Measurements from ENCODE around the gene PRICKLE2.

The PRICKLE2 gene, protein sequence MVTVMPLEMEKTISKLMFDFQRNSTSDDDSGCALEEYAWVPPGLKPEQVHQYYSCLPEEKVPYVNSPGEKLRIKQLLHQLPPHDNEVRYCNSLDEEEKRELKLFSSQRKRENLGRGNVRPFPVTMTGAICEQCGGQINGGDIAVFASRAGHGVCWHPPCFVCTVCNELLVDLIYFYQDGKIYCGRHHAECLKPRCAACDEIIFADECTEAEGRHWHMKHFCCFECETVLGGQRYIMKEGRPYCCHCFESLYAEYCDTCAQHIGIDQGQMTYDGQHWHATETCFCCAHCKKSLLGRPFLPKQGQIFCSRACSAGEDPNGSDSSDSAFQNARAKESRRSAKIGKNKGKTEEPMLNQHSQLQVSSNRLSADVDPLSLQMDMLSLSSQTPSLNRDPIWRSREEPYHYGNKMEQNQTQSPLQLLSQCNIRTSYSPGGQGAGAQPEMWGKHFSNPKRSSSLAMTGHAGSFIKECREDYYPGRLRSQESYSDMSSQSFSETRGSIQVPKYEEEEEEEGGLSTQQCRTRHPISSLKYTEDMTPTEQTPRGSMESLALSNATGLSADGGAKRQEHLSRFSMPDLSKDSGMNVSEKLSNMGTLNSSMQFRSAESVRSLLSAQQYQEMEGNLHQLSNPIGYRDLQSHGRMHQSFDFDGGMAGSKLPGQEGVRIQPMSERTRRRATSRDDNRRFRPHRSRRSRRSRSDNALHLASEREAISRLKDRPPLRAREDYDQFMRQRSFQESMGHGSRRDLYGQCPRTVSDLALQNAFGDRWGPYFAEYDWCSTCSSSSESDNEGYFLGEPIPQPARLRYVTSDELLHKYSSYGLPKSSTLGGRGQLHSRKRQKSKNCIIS

DNA sequence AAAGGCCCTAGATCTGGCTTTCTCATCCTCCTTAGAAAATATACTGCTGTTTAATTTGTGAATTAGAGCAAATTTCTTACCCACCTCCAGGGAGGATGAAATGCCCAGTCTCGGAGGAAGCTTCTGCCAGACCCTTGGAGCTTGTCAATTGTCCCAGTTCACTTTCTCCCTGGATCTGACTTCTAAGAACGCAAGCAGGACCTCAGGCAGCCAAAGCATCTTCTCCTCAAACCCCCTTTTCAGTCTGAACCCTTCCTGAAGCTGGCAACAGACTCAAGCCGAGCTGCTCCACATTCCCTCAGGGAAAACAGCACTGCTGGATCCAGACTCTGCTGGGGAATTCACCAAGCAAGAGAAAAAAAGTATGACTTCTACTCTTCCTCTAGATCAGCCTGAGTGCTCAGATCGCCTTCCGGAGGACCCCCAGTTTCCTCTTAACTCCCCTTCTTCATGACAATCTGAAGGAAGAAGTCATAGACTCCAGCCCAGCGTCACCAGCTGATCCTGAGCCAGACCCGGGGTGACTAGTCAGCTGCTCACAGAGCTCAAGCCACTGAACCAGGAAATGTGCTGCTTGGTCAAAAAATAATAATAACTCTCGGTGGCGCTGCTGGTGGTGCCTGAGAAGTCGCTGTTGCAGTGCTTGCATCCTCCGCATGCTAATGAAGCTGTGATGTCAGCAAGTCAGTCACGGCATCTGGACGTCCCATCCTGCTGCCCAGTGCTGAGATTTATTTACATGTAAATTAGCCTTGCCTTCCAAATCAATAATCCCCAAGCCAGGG, at the start of gene PRICKLE2:
Gene PRICKLE2, minus strand, starts transcription at position 641 of the 785 bp plus-strand sequence. CDS start 26,539 bp downstream, outside the sequence.
- H3K4me3 Mint-ChIP-seq: no peak within 1 kb of the TSS
- H3K27me3 Mint-ChIP-seq: peaks cover 3% of the 10 kb centered on the region
- H3K4me1 Mint-ChIP-seq (ENCODE audit: low read depth): no peaks in the 10 kb centered on the region
- intact Hi-C loops (cut with micrococcal nuclease): no loop called here
- no peaks in the 10 kb centered on the region for H3K9me3 Mint-ChIP-seq
- no peaks in the 10 kb centered on the region for H3K36me3 Mint-ChIP-seq (ENCODE audit: low read depth)
- H3K27ac Mint-ChIP-seq: no peak within 1 kb of the TSS

GRCh38 chr3:64272842-64273241, 47.6 kb upstream of the PRICKLE2 start:
- Mint-ChIP-seq H3K4me1 (ENCODE audit: low read depth) (no peaks in the 10 kb centered on the region), H3K9me3 (peaks cover 24% of the 10 kb centered on the region), H3K27ac (no peak overlapping the region), H3K4me3 (no peak overlapping the region), H3K27me3 (peaks cover 12% of the 10 kb centered on the region), H3K36me3 (ENCODE audit: low read depth) (no peaks in the 10 kb centered on the region)
- intact Hi-C loops (cut with micrococcal nuclease): no loop called here

DNA sequence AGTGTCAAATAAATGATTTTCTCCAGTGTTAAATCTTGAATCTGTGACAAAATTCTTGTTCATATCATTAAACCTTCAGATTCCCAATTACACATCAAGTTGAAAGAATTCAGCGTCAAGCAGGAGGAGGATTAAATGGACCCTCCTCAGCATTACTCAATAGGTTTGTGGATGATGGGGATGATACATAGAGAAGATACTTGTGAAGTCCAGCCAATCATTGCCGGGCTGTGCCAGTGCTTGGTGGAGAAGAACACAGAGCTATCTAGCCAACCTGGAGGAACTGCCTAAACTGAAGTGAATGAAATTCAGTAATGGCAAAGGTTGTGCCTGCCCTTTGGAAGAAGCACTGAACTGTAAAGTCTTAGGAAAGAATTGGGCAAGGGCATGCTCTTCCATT, 47.0 kb upstream of the PRICKLE2 start:
- Mint-ChIP-seq H3K36me3 (ENCODE audit: low read depth) (no peaks in the 10 kb centered on the region), H3K27me3 (peaks cover 16% of the 10 kb centered on the region), H3K4me1 (ENCODE audit: low read depth) (no peaks in the 10 kb centered on the region), H3K27ac (no peak overlapping the region), H3K4me3 (no peak overlapping the region), H3K9me3 (peaks cover 24% of the 10 kb centered on the region)
- intact Hi-C loops (cut with micrococcal nuclease): no loop called here

- intact Hi-C loops (cut with micrococcal nuclease): no loop called here
- Mint-ChIP-seq H3K27ac (no peak overlapping the region), H3K9me3 (peaks cover 24% of the 10 kb centered on the region), H3K4me3 (no peak overlapping the region), H3K4me1 (ENCODE audit: low read depth) (no peaks in the 10 kb centered on the region), H3K27me3 (peaks cover 20% of the 10 kb centered on the region), H3K36me3 (ENCODE audit: low read depth) (no peaks in the 10 kb centered on the region)
Observed at GRCh38 chr3:64271631-64272030, 46.4 kb upstream of the PRICKLE2 start.

- Mint-ChIP-seq H3K9me3 (peaks cover 24% of the 10 kb centered on the region), H3K27ac (no peak overlapping the region), H3K27me3 (peaks cover 20% of the 10 kb centered on the region), H3K36me3 (ENCODE audit: low read depth) (no peaks in the 10 kb centered on the region), H3K4me3 (no peak overlapping the region), H3K4me1 (ENCODE audit: low read depth) (no peaks in the 10 kb centered on the region)
- intact Hi-C loops (cut with micrococcal nuclease): no loop called here
Observed at GRCh38 chr3:64270866-64271260, 45.6 kb upstream of the PRICKLE2 start.

- H3K36me3 Mint-ChIP-seq (ENCODE audit: low read depth): no peaks in the 10 kb centered on the region
- peaks cover 24% of the 10 kb centered on the region for H3K9me3 Mint-ChIP-seq
- no peaks in the 10 kb centered on the region for H3K4me1 Mint-ChIP-seq (ENCODE audit: low read depth)
- intact Hi-C loops (cut with micrococcal nuclease): no loop called here
- H3K27me3 Mint-ChIP-seq: peaks cover 20% of the 10 kb centered on the region
- H3K4me3 Mint-ChIP-seq: no peak overlapping the region
- no peak overlapping the region for H3K27ac Mint-ChIP-seq
Observed at GRCh38 chr3:64270142-64270865, 45.0 kb upstream of the PRICKLE2 start.

GRCh38 chr3:64268926-64269325, 43.7 kb upstream of the PRICKLE2 start:
- H3K36me3 Mint-ChIP-seq (ENCODE audit: low read depth): no peaks in the 10 kb centered on the region
- H3K27me3 Mint-ChIP-seq: peaks cover 23% of the 10 kb centered on the region
- peaks cover 24% of the 10 kb centered on the region for H3K9me3 Mint-ChIP-seq
- no peak overlapping the region for H3K4me3 Mint-ChIP-seq
- no peaks in the 10 kb centered on the region for H3K4me1 Mint-ChIP-seq (ENCODE audit: low read depth)
- H3K27ac Mint-ChIP-seq: no peak overlapping the region
- intact Hi-C loops (cut with micrococcal nuclease): no loop called here

DNA sequence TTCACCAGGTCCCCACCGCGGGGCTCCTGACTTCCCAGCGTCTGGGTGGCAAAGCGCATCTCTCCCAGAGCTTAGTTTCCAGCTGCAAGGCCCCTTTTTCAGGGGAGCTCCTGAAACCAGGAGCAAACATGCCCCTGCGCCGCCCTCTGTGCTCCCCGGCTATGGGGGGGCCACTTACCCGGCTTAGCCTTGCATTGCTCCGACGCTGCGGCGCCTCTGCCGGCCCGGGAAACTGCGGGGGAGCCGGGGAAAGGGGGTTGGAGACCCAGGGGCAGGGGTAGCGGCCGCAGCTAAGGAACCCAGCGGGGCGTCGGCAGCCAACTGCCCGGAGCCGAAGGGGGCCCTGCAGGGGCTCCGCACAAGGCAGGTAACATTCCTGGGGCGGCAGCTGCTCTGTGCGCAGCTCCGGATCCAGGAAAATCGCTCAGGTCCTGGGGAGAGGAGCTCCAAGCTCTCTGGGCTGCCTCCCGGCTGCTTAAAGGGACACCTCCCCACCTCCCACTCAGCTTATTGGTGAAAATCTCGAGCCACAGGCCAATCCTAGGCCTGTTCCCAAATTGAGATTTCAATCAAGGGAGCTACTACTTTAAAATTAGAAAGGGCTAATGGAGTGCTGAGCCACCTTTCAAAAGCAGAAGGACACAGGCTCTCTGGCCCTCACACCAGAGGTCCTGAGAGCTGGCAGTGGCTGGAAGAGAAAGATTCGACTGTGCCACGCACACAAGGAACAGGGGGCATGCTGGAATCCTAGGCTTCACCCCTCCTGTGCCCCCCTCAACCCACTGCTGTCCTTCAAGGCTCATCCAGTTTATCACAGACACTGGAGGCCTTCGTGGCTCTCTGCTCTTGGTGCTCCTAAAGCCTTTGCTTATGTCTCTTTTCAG, 42.7 kb upstream of the PRICKLE2 start:
- Mint-ChIP-seq H3K27ac (no peak overlapping the region), H3K4me1 (ENCODE audit: low read depth) (no peaks in the 10 kb centered on the region), H3K27me3 (peaks cover 23% of the 10 kb centered on the region), H3K36me3 (ENCODE audit: low read depth) (no peaks in the 10 kb centered on the region), H3K9me3 (peaks cover 24% of the 10 kb centered on the region), H3K4me3 (no peak overlapping the region)
- intact Hi-C loops (cut with micrococcal nuclease): no loop called here

DNA sequence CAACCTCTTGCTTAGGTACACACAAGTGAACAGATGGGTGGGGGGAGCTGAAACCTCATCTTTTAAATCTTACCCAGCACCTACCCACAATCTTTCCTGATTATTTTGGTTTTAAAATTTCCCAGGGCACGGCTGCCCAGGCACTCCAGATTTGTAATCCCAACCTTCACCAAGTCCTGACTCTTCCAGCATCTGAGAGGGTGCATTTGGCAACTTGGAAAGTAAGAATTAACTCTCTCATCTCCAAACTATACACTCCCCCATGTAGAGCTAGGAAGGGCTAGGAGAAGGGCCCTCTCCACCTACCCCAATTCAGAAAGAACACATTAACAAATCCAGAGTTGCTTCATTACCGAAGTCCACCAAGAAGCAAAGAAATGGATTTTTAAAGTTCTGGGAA, 41.7 kb upstream of the PRICKLE2 start:
- Mint-ChIP-seq H3K9me3 (peaks cover 24% of the 10 kb centered on the region), H3K27me3 (peaks cover 23% of the 10 kb centered on the region), H3K36me3 (ENCODE audit: low read depth) (no peaks in the 10 kb centered on the region), H3K4me3 (no peak overlapping the region), H3K27ac (no peak overlapping the region), H3K4me1 (ENCODE audit: low read depth) (no peaks in the 10 kb centered on the region)
- intact Hi-C loops (cut with micrococcal nuclease): no loop called here

GRCh38 chr3:64266065-64266931, 41.0 kb upstream of the PRICKLE2 start:
- Mint-ChIP-seq H3K4me1 (ENCODE audit: low read depth) (no peaks in the 10 kb centered on the region), H3K9me3 (peaks cover 24% of the 10 kb centered on the region), H3K27me3 (peaks cover 23% of the 10 kb centered on the region), H3K4me3 (no peak overlapping the region), H3K36me3 (ENCODE audit: low read depth) (no peaks in the 10 kb centered on the region), H3K27ac (no peak overlapping the region)
- intact Hi-C loops (cut with micrococcal nuclease): no loop called here

GRCh38 chr3:64265646-64266045, 40.4 kb upstream of the PRICKLE2 start:
- H3K4me3 Mint-ChIP-seq: no peak overlapping the region
- intact Hi-C loops (cut with micrococcal nuclease): no loop called here
- H3K9me3 Mint-ChIP-seq: peaks cover 18% of the 10 kb centered on the region
- no peak overlapping the region for H3K27ac Mint-ChIP-seq
- H3K36me3 Mint-ChIP-seq (ENCODE audit: low read depth): no peaks in the 10 kb centered on the region
- no peaks in the 10 kb centered on the region for H3K4me1 Mint-ChIP-seq (ENCODE audit: low read depth)
- peaks cover 23% of the 10 kb centered on the region for H3K27me3 Mint-ChIP-seq

GRCh38 chr3:64264501-64265109, 39.3 kb upstream of the PRICKLE2 start:
- H3K27ac Mint-ChIP-seq: no peak overlapping the region
- H3K36me3 Mint-ChIP-seq (ENCODE audit: low read depth): no peaks in the 10 kb centered on the region
- peaks cover 23% of the 10 kb centered on the region for H3K27me3 Mint-ChIP-seq
- H3K4me3 Mint-ChIP-seq: no peak overlapping the region
- intact Hi-C loops (cut with micrococcal nuclease): no loop called here
- H3K9me3 Mint-ChIP-seq: peaks cover 8% of the 10 kb centered on the region
- H3K4me1 Mint-ChIP-seq (ENCODE audit: low read depth): no peaks in the 10 kb centered on the region

All from dendritic cell treated with granulocyte-macrophage colony-stimulating factor and Interleukin-4, amounts not matched to agents 40 ng/mL and 50 ng/mL, for 4 days (primary cell).